G401 (cell line): Measurements from ENCODE around the gene MBNL2. TPM values are rescaled to one million over a fixed set of nuclear protein-coding genes. Genes with fewer than 3 reads are reported as not detected.
A peak's percentile ranks its signal among the peaks of the same experiment; 100 is the strongest.

Experiments used
- DNase-seq: peaks from one replicate; pipeline ENCODE4 v3.0.0-alpha.2; 2015; ENCODE audit warnings: low spot score
- in situ Hi-C: cut with HindIII; loops from 2 replicates; pipeline ENCODE4 v1.10.0; 2016; ENCODE audit warnings: low sequenced_read_pairs, mixed read lengths
- total RNA-seq: library from RNA; depleted of rRNA; stranded (reverse); fragments of >200 nt; shearing (Covaris generic); gene quantifications from 2 replicates; pipeline ENCODE4 v1.2.3, GENCODE V29; 2014

MBNL2 gene
- total RNA-seq, 1 experiment from 2014 or later: 3.0 TPM

GRCh38 chr13:97310809-97311436 is 88.8 kb downstream of the MBNL2 start:
- DNase-seq: no peak

GRCh38 chr13:97311956-97312355 is 89.8 kb downstream of the MBNL2 start:
- no peak for DNase-seq

More at GRCh38 chr13:97310809-97311436, 88.8 kb downstream of the MBNL2 start:
- in situ Hi-C loops: no loop called here

GRCh38 chr13:97313551-97314260 is 91.6 kb downstream of the MBNL2 start:
- in situ Hi-C loops: no loop called here
- no peak for DNase-seq

More at GRCh38 chr13:97311956-97312355, 89.8 kb downstream of the MBNL2 start:
- in situ Hi-C loops: no loop called here

- peak; percentile 42 for DNase-seq
- in situ Hi-C loops: no loop called here
Measured at GRCh38 chr13:97316390-97316789, 94.3 kb downstream of the MBNL2 start.

- in situ Hi-C loops: no loop called here
- no peak for DNase-seq
Measured at GRCh38 chr13:97317933-97318332, 95.8 kb downstream of the MBNL2 start.

GRCh38 chr13:97318532-97318931 is 96.4 kb downstream of the MBNL2 start:
- DNase-seq: no peak
- in situ Hi-C loops: no loop called here

- no peak for DNase-seq
- in situ Hi-C loops: no loop called here
Measured at GRCh38 chr13:97319113-97319720, 97.1 kb downstream of the MBNL2 start.

- DNase-seq: peak; percentile 49
- in situ Hi-C loops: no loop called here
Measured at GRCh38 chr13:97321101-97321500, 99.0 kb downstream of the MBNL2 start.

GRCh38 chr13:97321616-97322321 is 99.6 kb downstream of the MBNL2 start:
- in situ Hi-C loops: no loop called here
- DNase-seq: peak; percentile 82

GRCh38 chr13:97322740-97323342 is 100.7 kb downstream of the MBNL2 start:
- in situ Hi-C loops: no loop called here
- no peak for DNase-seq

GRCh38 chr13:97324115-97324514 is 102.0 kb downstream of the MBNL2 start:
- no peak for DNase-seq
- in situ Hi-C loops: no loop called here

- DNase-seq: no peak
- in situ Hi-C loops: no loop called here
Measured at GRCh38 chr13:97325738-97326137, 103.6 kb downstream of the MBNL2 start.

GRCh38 chr13:97327086-97327485 is 105.0 kb downstream of the MBNL2 start:
- in situ Hi-C loops: no loop called here
- no peak for DNase-seq

GRCh38 chr13:97327506-97328221 is 105.5 kb downstream of the MBNL2 start:
- no peak for DNase-seq
- in situ Hi-C loops: no loop called here

- DNase-seq: peak; percentile 84
- in situ Hi-C loops: no loop called here
Measured at GRCh38 chr13:97328222-97328790, 106.2 kb downstream of the MBNL2 start.

GRCh38 chr13:97329331-97329730 is 107.2 kb downstream of the MBNL2 start:
- no peak for DNase-seq
- in situ Hi-C loops: no loop called here

GRCh38 chr13:97330448-97330847 is 108.3 kb downstream of the MBNL2 start:
- in situ Hi-C loops: no loop called here
- no peak for DNase-seq

GRCh38 chr13:97332742-97333141 is 110.6 kb downstream of the MBNL2 start:
- no peak for DNase-seq
- in situ Hi-C loops: no loop called here

GRCh38 chr13:97333983-97334382 is 111.8 kb downstream of the MBNL2 start:
- DNase-seq: no peak

More at GRCh38 chr13:97333983-97334382, 111.8 kb downstream of the MBNL2 start:
- in situ Hi-C loops: no loop called here
